ENCODE data around the gene TOMM7.
"Not testable (repeated sequence)": the region's sequence is repeated elsewhere in the genome, so short reads cannot be mapped to it uniquely, and the experiment has no call there.

TOMM7 gene

DNA sequence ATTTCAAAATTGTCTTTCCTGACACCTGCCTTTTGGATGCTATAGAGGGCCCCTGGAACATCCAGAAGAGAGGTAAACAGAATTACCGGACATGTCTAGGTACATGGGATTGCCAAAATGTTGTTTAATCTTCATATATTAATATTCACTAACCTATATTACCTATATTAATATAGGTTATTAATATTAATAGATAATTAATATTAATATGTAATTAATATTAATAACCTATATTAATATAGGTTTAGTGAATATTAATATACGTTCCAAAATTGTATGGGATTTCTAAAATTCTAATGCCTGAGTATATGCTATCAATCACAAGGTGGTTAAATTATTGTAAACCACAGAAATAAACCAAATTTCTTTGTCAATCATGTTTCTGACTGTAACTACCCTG is 17.4 kb downstream of the TOMM7 start:
- no peak for TF ChIP-seq CTCF (IDR thresholded peaks at IDR 0.05; ENCODE audit: borderline replicate concordance, control extremely low read depth, extremely low read depth, insufficient read depth, missing control alignments)
- in situ Hi-C loops (cut with MboI; ENCODE audit: low sequenced_read_pairs, unreplicated experiment): no loop called here
- no peak for DNase-seq (ENCODE audit: low spot score)

DNA sequence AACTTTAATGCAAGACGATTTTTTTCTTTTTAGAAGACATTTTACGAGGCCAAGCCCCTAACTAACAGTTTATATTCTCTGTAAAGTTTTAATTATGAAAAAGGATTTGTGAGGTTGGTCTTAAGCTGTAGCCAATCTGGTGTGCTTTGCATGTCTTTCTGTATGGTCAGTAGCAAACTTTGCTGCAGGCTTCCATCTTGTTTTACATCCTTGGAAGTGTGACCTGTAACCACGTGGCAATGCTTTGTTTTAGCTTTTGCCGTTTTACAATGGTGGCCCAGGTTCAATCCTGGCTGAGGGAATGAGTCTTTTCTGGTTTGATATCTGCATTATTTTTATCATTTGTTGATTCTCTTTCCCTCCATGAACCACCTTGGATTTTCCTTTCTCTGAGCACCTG is 19.8 kb downstream of the TOMM7 start:
- in situ Hi-C loops (cut with MboI; ENCODE audit: low sequenced_read_pairs, unreplicated experiment); DNase-seq (ENCODE audit: low spot score): not testable (repeated sequence)

DNA sequence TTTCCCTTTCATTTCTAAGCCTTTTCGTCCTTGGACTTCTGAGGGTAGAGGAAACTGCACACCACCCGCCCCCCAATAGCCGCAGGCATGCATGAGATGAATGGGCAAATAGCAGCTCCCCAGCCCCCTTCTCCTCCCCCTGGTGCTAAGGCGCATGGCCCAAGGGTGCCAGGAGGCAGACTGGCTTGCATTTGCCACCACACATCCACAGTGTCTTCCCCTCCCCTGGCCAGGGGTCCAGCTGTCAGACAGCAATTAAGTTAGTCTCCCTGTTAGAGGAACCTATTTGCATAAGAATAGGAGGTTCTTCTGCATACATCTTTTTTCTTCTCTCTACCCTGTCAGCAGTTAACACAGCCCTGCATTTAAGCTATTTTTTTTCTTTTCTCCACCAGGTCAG is 20.2 kb downstream of the TOMM7 start:
- no peak for TF ChIP-seq CTCF (IDR thresholded peaks at IDR 0.05; ENCODE audit: borderline replicate concordance, control extremely low read depth, extremely low read depth, insufficient read depth, missing control alignments)
- no peak for DNase-seq (ENCODE audit: low spot score)
- in situ Hi-C loops (cut with MboI; ENCODE audit: low sequenced_read_pairs, unreplicated experiment): no loop called here

GRCh38 chr7:22801912-22802311 is 20.7 kb downstream of the TOMM7 start:
- no peak for DNase-seq (ENCODE audit: low spot score)
- in situ Hi-C loops (cut with MboI; ENCODE audit: low sequenced_read_pairs, unreplicated experiment): no loop called here
- TF ChIP-seq CTCF (IDR thresholded peaks at IDR 0.05; ENCODE audit: borderline replicate concordance, control extremely low read depth, extremely low read depth, insufficient read depth, missing control alignments): no peak

GRCh38 chr7:22799633-22800032 is 23.0 kb downstream of the TOMM7 start:
- in situ Hi-C loops (cut with MboI; ENCODE audit: low sequenced_read_pairs, unreplicated experiment): no loop called here
- TF ChIP-seq CTCF (IDR thresholded peaks at IDR 0.05; ENCODE audit: borderline replicate concordance, control extremely low read depth, extremely low read depth, insufficient read depth, missing control alignments): no peak
- no peak for DNase-seq (ENCODE audit: low spot score)

DNA sequence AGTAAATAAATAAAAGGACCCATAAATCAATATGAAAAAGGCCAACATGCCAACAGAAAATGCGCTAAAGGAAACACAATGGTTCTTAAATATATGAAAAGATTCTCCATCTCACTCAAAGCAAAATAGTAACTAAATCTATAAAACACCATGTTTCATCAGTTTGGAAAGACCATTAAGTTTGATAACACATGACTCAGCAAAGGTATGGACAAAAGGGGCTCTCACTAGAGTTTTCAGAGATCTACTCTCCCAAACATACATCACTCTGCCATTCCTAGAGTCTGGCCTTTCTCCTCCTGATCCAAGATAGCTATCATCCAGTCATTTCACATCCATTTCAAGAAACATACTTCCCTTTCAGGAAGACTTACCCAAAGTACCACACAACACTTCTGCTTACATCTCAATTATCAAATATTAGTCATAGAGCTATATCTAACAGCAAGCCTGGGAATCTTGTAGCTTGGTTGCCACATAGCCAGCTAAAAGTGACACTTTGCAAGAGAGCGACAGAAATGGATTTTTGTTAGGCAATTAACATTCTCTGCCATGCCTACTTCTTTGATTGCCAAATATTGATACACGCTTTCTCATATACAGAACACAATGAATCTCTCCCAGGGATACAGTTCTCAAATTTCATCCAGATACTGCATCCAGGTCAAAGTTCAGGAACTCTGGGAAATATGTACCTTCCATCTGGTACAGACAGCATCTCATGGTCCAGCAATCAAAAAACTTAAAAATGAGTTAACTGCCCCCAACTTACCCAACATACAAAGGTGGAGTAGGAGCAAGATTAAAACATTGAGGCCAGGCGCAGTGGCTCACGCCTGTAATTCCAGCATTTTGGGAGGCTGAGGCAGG is 28.8 kb downstream of the TOMM7 start:
- no peak for DNase-seq (ENCODE audit: low spot score)
- in situ Hi-C loops (cut with MboI; ENCODE audit: low sequenced_read_pairs, unreplicated experiment): no loop called here
- no peak for TF ChIP-seq CTCF (IDR thresholded peaks at IDR 0.05; ENCODE audit: borderline replicate concordance, control extremely low read depth, extremely low read depth, insufficient read depth, missing control alignments)
